Endothelial cell of umbilical vein (primary cell): ENCODE data around the gene FURIN.

Experiments
- POLR2AphosphoS5 ChIP-seq: IDR thresholded peaks from 2 replicates; pipeline ENCODE4 v1.6.1; 2012; ENCODE audit warnings: low read depth, mild to moderate bottlenecking, control low read depth, low read length, moderate library complexity; ENCODE audit not compliant: insufficient read depth
- TF ChIP-seq, protein P1 (sequence below), 2 donors: IDR thresholded peaks; 1 replicate in 1 of 2; 2 replicates in 1 of 2; pipeline ENCODE4 v1.5.1; 2011; ENCODE audit warnings: low read length in 2 of 2, mild to moderate bottlenecking in 2 of 2, moderate library complexity in 2 of 2, control low read depth in 1 of 2, inconsistent platforms in 1 of 2, low read depth in 1 of 2; ENCODE audit not compliant: insufficient read depth in 1 of 2; ENCODE audit errors: extremely low read depth in 1 of 2

DNA sequence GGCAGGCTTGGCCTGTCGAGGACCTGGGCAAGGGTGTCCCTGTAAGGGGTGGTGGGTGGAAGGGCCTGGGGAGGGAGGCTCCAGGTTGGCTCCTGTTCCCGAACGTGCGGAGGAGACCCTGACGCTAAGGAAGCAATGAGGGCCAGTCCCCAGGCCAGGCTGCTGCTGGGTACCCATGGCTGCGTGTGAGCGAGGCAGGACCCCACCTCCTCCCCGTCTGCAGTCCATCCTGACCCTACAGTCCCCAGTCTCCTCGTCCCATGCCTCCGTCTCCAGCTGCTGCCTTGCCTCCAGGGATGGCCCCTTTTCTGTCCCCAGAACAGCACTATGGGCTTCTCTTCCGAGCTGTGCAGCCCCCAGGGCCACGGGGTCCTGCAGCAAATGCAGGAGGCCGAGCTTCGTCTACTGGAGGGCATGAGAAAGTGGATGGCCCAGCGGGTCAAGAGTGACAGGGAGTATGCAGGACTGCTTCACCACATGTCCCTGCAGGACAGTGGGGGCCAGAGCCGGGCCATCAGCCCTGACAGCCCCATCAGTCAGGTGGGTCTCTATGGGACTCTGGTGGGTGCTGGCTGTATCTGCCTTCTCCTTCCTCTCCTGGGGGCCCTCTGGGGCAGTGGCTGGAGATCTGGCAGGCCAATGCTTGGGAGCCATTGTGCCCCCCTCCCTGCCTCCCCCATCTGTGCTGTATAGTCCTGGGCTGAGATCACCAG, 16.5 kb downstream of the FURIN start:
- TF ChIP-seq, protein P1, sequence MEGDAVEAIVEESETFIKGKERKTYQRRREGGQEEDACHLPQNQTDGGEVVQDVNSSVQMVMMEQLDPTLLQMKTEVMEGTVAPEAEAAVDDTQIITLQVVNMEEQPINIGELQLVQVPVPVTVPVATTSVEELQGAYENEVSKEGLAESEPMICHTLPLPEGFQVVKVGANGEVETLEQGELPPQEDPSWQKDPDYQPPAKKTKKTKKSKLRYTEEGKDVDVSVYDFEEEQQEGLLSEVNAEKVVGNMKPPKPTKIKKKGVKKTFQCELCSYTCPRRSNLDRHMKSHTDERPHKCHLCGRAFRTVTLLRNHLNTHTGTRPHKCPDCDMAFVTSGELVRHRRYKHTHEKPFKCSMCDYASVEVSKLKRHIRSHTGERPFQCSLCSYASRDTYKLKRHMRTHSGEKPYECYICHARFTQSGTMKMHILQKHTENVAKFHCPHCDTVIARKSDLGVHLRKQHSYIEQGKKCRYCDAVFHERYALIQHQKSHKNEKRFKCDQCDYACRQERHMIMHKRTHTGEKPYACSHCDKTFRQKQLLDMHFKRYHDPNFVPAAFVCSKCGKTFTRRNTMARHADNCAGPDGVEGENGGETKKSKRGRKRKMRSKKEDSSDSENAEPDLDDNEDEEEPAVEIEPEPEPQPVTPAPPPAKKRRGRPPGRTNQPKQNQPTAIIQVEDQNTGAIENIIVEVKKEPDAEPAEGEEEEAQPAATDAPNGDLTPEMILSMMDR (IDR thresholded peaks at IDR 0.05; ENCODE audit: extremely low read depth in 1 of 2, insufficient read depth in 1 of 2, low read depth in 1 of 2, low read length in 2 of 2): no peak
- TF ChIP-seq POLR2AphosphoS5: no peak
